ENCODE data around the gene ISG20.
"Not testable (repeated sequence)": the region's sequence is repeated elsewhere in the genome, so short reads cannot be mapped to it uniquely, and the experiment has no call there.

Gene ISG20

DNA sequence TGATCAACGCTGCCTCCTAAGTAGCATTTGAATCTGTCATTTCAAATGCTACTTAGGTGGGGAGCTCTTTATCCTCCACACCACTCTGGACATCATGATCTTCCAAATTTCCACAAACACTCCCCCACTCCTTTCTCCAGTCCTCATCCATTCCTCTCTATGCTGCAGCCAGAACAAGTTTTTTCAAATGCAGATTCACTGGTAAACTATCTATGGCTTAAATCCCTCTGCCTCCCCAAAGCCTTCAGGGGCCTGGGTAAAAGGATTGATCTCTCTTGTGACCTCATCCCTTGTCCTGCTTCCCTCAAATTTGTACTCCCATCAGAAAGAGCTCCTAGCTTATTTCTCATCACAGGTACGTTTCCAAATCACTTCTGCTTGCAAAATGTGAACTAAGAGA, 19.0 kb upstream of the ISG20 start:
- DNase-seq: no peak

- DNase-seq: peak; percentile 65
Observed at GRCh38 chr15:88620995-88621772, 17.6 kb upstream of the ISG20 start, which contains the start of gene AEN. AEN (plus strand) TSS chr15:88621340; CDS start chr15:88626210, 4,870 bp downstream.

DNA sequence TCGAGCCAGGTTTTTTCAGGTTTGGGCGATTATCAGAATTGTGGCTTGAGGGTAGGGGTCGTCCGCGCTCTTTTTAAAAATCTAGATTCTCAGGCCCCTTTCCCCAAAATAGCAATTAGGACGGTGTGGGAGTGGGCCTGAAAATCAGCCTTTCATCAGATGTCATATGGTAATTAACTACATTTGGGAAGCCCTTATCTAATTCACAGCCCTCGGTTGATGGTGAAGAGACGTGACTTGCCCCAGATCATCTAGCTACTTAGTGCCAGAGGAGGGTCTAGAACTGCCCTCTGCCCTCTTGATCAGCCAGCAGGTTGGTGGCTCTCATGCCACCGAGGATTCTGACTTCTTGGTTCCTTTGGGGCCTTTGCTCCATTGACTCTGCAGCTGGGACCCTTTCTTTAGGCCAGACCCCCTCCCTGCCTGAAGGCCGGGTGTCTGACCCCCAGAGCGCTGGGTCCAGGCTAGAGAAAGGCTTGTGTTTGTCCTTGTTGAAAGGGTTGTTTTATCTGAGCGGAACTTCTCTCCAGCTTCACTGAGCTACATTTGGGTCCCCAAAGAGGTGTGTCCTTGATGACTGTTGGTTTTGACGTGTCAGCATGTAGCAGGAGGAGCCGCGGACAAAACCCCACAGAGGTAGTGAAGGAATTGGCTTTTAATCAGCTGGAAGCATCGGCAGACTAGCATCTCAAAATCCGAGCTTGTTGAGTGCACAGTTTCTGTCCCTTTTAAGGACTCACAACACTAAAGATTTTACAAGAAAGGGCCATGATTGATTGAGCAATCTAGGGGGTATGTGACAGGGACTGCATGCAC, 16.8 kb upstream of the ISG20 start:
- no peak for DNase-seq

- DNase-seq: no peak
Observed at GRCh38 chr15:88622605-88622975, 16.2 kb upstream of the ISG20 start.

- no peak for DNase-seq
Observed at GRCh38 chr15:88623061-88623460, 15.8 kb upstream of the ISG20 start.

DNA sequence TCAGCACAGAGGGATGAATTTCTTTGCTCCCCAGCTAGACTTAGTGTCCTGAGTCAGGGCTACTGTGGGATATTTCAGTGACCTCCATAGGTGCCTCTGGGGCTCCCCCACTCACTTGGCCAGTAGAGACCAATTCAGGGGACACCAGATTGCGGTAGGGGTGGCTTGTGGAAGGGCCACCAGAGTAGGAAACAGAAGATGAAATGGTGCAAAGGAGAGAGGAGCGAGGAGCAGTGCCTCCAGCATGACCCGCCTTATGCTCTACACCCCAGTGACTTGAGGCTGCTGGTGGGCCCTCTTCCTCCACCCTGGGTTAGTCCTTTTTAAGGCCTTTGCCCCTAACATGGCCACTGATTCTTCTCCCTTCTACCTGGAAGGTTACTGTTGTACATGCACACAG, 15.2 kb upstream of the ISG20 start:
- no peak for DNase-seq

- DNase-seq: no peak
Observed at GRCh38 chr15:88624156-88624970, 14.5 kb upstream of the ISG20 start.

DNA sequence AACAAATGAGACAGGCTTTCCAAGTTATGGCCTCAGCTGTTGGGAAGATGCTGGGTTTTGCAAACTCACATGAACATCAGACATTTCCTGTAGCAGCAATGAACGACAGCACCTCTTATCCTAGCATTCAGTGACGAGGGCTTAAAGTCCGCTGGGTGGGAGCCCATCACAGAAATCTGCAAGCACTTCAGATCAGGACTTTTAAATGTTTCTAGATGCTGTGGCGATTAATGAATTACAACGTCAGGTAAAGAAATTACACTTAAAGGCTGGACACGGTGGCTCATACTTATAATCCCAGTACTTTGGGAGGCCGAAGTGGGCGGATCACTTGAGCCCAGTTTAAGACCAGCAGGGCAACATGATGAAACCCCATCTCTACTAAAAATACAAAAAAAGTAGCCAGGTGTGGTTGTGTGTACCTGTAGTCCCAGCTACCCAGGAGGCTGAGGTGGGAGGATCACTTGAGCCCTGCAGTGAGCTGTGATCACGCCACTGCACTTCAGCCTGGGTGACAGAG, 13.8 kb upstream of the ISG20 start:
- no peak for DNase-seq

DNA sequence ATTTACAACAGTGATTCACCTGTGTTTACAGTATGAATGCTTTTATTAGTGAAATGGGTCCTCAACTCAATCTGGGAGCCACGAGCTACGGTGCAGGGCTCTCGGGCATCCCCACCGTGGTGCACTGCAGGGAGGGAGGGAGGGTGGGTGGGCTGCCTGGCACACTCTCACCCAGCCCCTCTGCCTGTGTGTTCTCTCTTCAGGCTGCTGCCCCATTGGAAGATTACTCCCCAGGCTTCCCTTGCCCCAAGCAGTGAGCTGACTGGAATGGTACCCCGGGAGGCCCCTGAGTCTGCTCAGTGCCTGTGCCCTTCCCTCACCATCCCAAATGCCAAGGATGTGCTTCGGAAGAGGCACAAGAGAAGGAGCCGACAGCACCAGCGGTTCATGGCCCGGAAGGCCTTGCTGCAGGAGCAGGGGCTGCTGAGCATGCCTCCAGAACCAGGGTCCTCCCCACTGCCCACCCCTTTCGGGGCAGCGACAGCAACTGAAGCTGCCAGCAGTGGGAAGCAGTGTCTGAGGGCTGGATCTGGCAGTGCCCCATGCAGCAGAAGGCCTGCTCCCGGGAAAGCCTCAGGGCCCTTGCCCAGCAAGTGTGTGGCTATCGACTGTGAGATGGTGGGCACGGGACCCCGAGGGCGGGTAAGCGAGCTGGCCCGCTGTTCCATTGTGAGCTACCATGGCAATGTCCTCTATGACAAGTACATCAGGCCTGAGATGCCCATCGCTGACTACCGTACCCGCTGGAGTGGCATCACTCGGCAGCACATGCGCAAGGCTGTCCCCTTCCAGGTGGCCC, 12.7 kb upstream of the ISG20 start:
- no peak for DNase-seq

DNA sequence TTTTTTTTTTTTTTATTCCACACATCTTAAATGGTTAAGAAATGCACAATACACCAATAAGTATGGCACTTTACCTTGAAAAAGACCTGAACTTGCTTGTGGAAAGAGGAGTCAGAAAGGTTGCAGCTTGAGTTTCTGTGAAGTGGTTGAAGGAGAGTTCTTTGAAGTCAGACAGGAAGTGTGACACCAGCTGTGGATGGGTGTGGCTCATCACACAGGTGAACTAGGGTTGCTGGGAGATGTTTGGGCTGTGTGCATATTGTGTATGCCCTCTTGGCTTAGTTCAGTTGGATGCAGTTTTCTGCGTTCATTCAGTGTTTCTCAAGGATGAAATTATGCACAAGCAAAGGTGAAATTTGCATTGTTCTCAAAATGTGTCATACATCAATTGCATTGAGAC, 11.4 kb upstream of the ISG20 start:
- no peak for DNase-seq

- DNase-seq: no peak
Observed at GRCh38 chr15:88628018-88628654, 10.7 kb upstream of the ISG20 start.

DNA sequence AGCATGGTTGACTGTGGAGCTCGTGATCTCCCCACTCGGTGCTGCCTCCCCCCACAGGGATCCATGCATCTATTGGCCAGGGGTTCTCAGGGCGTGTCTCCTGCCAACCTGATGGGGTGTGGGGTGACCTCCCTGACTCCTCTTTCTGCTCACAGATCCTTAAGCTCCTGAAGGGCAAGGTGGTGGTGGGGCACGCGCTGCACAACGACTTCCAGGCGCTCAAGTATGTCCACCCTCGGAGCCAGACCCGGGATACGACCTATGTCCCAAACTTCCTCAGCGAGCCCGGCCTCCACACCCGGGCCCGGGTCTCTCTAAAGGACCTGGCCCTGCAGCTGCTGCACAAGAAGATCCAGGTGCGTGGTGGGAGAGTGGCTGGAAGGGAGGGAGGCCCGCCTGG, 9.7 kb upstream of the ISG20 start:
- no peak for DNase-seq

GRCh38 chr15:88630141-88630721, 8.6 kb upstream of the ISG20 start:
- no peak for DNase-seq

GRCh38 chr15:88630798-88631463, 7.9 kb upstream of the ISG20 start:
- no peak for DNase-seq

DNA sequence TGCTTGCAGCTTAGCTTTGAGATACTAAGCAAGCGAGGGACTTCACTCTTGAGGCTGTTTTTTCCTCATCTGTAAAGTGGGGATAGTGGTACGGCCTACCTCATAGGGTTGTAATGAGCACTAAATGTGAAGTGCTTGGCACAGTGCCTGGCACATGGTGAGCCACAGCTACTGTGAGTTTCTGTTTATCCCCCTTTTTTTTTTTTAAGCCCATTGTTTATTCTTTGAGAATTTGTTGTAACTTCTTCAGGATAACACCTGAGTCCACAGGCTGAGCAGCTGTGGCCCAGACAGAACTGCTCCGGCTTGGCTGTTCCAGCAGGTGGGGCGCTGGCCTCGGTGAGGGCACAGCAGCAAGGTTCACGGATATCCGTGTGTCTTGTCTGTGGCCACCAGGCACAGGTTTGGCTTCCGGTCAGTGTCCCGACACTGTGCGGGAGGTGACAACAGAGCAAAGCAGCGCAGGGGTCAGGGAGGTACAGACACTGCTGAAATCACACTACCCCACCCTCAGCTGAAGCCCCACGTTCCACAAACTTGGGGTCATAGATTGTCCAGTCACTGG, 7.3 kb upstream of the ISG20 start:
- DNase-seq: no peak

GRCh38 chr15:88632797-88633196, 6.0 kb upstream of the ISG20 start:
- not testable (repeated sequence) for DNase-seq

DNA sequence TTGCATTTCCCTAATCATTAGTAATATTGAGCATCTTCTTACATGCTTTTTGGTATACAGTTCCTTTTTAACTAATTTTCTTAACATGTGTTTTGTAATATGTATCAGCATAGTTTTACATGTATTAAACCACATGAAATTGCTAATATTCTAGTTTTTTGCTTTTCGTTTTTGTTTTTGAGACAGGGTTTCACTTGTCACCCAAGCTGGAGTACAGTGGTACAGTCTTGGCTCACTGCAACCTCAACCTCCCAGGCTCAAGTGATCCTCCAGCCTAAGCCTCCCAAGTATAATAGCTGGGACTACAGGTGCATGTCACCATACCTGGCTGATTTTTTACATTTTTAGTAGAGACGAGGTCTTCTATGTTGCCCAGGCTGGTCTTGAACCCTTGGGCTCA, 4.4 kb upstream of the ISG20 start:
- DNase-seq: no peak

DNA sequence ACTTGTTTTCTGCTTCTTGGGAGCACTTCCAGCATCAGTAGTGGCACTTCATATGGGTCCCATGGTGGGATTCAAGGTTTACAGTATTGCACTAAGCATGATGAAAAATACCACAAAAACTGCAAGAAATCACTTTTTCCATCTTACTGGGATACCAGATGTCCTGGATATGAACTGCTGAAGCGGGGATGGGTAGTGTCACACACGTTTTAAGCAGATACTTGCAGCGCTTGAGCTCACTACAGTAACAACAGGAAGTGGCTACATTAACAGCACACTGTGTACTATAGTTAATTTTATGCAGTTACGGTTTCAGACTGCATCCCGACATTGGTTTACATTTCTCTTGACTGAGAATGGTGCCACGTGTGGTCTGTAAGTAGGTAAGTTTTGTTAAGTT, 3.5 kb upstream of the ISG20 start:
- DNase-seq: no peak

- DNase-seq: no peak
Observed at GRCh38 chr15:88636050-88636449, 2.8 kb upstream of the ISG20 start.

DNA sequence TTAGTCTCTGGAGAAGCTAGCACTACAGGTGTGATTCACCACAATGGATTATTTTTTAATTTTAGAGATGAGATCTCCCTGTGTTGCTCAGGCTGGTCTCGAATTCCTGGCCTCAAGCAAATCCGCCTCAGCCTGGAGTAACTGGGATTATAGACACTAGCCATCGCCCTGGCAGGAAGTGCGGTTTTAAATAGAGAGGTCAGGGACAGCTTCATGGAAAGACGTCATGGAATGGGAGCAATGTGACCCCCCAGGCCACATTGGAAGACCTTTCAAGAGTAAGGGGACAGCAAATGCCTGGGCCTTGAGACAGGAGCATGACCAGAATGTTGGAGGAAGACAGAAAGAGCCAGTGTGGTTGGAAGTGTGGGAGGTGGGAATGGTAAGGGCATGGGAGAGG, 2.2 kb upstream of the ISG20 start:
- DNase-seq: no peak

DNA sequence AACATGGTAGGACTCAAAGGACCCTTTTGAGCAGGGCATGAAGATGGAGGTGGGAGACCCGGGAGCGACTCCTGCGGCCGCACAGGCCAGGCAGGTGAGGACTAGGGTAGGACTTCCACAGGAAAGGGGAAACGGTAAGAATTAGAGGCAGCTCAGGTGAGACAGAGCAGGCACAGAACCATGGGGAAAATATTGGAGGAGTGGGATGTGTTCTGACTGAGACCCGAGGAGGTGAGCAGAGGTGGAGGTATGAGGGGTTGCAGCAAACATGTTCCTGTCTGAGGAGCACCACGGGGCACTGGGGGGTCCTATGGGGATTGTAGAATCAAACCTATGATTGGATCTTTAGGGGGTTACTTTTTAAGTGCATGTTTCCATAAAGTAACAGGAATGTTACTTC, 1.4 kb upstream of the ISG20 start:
- no peak for DNase-seq
